GM15510 (cell line): ENCODE data around the gene RHOJ.

Source experiments
- POLR2A ChIP-seq: IDR thresholded peaks from 3 replicates; pipeline ENCODE4 v1.6.1; 2011; ENCODE audit warnings: borderline replicate concordance; ENCODE audit not compliant: insufficient read length; ENCODE audit errors: extremely low read depth

The RHOJ gene

DNA sequence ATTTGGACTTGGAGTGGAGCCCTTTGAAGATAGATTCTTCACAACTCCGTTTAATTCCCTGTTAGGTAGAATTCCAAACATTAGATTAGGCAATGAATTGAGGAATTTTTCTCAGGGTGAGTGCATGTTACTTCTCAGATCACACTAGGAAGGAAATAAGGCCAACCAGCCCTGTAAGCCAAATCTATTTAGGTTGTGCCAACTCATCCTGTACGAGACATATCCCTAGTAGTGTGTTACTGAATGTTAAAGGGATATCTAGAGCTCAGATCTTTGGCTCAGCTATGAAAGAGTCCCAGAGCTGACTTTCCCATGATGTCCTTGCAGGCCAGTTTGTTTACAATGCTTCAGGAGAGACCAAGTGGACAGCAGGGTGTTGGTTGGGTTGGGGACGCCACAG lies 68.9 kb downstream of the RHOJ start:
- TF ChIP-seq POLR2A: no peak

- no peak for TF ChIP-seq POLR2A
Measured at GRCh38 chr14:63273717-63274655, 69.7 kb downstream of the RHOJ start.

GRCh38 chr14:63275611-63276010 lies 71.4 kb downstream of the RHOJ start:
- no peak for TF ChIP-seq POLR2A

GRCh38 chr14:63276016-63276415 lies 71.8 kb downstream of the RHOJ start:
- TF ChIP-seq POLR2A: no peak

- TF ChIP-seq POLR2A: no peak
Measured at GRCh38 chr14:63276492-63277342, 72.5 kb downstream of the RHOJ start.

- no peak for TF ChIP-seq POLR2A
Measured at GRCh38 chr14:63277591-63278183, 73.4 kb downstream of the RHOJ start.

DNA sequence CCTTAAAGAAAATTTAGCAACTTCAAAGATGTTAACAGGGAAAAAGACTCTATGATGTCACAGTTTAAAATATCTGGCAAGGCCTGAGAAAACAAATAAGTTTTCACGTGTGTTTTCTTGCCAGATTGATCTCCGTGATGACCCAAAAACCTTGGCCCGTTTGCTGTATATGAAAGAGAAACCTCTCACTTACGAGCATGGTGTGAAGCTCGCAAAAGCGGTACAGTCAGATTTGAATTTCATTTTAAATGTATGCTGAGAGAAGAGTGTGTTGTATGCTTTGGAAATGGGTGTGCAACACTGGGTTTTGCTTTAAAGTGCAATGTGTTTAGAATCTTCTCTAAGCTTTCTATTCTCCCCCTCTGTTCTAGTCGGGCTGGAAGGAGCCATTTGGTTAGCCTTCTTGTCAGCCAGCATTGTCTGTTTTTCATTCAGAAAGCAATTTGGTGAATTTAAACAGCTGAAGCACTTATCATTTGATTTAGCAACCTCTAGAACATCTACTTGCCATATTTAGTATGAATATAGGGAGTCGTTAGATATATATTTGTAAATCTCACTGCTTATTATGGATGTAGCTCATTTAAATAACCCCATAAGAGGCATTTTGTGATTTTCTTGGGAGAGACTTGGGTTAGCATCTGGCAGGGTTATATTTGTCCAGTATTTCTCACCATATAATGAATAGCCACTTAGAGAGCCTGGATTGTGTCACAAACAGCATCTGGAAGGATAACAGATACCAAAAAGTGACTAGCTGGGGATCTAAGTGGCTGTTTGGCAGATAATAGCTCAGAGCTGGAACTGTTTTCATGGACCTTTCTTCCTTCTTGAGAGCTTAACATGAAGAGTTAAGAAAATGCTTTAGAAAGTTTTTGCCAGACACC lies 79.0 kb downstream of the RHOJ start:
- TF ChIP-seq POLR2A: no peak

GRCh38 chr14:63283884-63284248 lies 79.6 kb downstream of the RHOJ start:
- no peak for TF ChIP-seq POLR2A

GRCh38 chr14:63286071-63286470 lies 81.8 kb downstream of the RHOJ start:
- no peak for TF ChIP-seq POLR2A

GRCh38 chr14:63287666-63288483 lies 83.6 kb downstream of the RHOJ start:
- no peak for TF ChIP-seq POLR2A

DNA sequence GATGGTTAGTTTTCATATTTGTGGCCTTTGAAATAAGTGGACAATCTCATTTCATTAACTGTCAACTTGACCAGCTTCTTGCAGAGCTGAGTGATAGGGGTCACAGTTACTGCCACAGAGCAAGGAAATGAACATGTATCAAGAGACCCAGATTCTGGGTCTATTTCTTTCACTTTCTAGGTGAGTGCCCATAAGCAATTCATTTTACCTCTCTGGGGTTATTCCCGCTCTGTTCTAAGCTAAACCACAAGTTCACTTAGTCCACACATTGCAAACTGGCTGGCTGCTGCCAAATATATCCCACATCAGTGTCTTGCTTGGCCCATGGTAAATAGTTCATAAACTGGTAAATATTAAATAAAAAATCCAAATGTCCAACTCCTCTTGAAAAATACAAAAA lies 84.6 kb downstream of the RHOJ start:
- no peak for TF ChIP-seq POLR2A

GRCh38 chr14:63290741-63291430 lies 86.6 kb downstream of the RHOJ start:
- TF ChIP-seq POLR2A: no peak

- no peak for TF ChIP-seq POLR2A
Measured at GRCh38 chr14:63292805-63293204, 88.6 kb downstream of the RHOJ start.
